ENCODE results near the gene LRRC57.
A peak's percentile ranks its signal among the peaks of the same experiment; 100 is the strongest.

LRRC57 gene

DNA sequence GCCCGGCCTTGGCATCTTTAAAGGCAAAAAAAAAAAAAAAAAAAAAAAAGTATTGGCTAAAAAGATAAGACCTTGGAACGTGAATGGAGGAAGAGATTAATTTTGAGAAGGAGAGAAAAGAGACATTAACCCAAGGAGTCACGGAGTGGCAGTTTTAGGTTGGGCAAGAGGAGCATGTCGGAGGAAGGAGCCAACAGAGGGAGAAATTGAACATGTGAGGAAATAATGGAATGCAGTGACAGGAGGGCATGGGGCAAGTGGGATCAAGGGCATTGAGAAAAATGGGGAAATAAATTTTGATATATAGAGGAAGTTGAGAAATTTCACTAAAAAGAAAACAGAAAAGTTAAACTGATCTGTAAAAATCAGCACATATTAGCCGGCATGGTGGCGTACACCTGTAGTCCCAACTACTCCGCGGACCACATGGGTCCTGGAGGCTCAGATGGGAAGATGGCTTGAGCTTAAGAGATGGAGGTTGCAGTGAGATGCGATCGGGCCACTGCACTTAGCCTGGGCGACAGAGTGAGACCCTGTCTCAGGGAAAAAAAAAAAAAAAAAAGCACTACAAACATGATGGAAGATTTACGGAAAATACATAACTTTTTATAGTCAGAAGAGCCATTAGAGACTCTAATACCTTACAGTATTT is 1.3 kb upstream of the LRRC57 start:
- DNase-seq, result no peak

DNA sequence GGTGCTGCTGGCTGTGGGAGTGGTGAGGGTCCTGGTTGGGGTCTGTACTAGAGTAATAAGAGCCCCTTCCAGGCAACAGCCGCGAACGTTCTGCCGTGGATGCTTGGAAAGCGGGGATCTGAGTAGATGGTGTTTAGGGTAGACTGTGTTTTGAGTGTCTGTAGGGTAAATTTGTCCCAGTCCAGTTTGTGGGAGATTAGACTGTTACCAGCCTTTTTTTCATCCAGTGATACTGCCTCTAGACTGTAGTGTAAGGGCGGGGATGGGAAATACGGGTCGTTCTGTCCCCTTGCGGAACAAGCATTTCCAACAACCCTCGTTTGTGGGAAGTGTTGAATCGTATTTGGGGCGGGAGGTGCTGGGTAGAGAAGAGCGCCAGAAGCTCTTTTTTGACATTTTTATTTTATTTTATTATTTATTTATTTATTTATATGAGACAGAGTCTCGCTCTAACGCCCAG is 469 bp upstream of the LRRC57 start:
- no peak for DNase-seq

DNA sequence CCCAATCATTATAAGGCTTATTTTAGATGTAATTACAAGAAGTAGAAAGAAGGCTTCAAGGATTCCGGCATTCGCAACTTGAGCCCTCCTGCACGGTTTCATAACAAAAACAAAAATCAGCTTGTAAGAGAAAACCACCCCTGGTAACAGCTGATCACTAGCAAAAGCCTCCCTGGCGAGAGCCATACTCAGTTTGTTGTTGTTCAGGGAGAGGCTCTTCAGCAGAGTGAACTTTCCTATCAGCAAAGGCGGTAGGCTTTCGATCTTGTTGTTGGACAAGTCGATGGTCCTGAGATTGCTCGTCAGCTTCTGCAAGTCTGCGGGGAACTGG is 710 bp downstream of the LRRC57 start:
- no peak for DNase-seq

DNA sequence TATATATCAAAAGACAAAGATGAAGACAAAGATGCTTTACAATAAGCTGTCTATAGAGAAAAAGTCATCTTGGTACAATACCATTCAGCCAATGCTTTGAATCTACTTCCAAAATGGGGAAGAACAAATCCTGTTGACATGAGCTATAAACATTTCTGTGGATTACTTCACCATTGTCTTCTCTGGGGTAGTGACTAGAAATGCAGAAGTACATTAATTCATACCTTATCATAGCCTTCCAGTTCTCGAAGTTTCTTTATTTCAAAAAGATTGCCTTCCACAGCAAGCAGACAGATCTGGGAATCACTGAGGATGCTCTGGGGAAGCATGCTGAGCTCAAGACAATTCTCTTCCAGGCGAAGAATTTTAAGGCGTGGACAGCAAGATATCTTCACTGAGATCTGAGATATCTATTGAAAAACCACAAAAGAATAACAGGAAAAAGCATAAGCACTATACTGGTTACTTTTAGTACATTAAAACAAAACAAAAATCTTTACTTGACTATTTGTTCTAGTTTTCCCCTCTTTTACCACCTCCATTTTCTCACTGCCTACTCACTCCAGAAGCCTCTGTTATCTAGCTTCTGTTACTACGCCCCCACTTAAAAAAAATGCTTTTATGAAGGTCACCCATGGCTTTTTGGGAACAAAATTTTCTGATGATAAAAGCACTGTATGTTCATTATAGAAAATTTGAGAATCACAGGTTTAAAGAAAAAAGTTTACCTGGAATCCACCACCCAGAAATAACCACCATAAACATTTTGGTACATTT is 3.6 kb downstream of the LRRC57 start:
- no peak for DNase-seq

GRCh38 chr15:42533246-42533645 is 15.3 kb downstream of the LRRC57 start:
- no peak for DNase-seq

DNA sequence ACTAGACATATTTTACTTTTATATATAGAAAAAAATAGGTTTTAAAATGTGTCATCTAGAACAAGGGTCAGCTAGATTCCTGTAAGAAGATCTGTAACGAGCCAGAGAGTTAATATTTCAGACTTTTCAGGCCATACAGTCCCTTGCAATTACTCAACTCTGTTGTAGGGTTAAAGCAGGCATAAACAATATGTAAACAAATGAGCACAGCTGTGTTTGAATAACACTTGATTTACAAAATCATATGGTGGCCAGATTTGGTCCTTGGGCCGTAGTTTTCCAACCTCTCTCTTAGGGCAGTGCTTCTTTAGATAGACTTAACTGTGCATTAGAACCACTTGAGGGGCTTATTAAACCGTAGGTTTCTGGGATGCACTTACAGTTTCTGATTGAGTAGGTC is 19.6 kb downstream of the LRRC57 start:
- no peak for DNase-seq

- no peak for DNase-seq
These were observed 25.3 kb downstream of the LRRC57 start for GRCh38 chr15:42523331-42523730.

- DNase-seq, result no peak
These were observed 37.6 kb downstream of the LRRC57 start for GRCh38 chr15:42511007-42511391.

DNA sequence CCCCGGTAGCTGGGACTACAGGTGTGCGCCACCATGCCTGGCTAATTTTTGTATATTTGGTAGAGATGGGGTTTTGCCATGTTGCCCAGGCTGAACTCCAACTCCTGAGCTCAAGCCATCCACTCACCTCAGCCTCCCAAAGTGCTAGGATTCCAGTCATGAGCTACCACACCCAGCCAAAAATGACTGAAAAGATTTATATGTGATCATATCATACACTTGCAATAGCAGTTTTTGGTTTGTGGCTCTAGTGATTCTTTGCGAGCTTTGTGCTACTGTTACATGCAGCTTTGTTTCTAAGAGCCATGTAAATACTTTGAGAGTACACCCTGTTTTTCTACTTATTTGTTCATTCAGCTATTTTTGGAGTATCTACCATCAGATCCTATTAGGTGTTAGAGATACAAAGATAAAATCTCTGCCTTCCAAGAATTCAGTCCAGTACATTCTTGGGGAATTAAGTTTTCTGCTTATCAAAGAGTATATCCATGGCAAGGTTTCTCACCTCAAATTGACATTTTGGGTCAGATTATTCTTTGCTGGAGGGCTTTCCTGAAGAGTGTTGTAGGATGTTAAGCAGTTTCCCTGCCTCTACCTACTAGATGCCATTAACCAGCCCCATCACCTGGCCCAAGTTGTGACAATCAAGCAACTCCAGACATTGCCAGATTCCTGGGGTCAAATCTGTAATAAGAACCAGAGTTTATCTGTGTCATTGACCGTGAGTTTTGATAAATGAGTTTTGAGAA is 38.2 kb downstream of the LRRC57 start:
- no peak for DNase-seq

GRCh38 chr15:42508263-42508690 is 40.3 kb downstream of the LRRC57 start:
- no peak for DNase-seq

DNA sequence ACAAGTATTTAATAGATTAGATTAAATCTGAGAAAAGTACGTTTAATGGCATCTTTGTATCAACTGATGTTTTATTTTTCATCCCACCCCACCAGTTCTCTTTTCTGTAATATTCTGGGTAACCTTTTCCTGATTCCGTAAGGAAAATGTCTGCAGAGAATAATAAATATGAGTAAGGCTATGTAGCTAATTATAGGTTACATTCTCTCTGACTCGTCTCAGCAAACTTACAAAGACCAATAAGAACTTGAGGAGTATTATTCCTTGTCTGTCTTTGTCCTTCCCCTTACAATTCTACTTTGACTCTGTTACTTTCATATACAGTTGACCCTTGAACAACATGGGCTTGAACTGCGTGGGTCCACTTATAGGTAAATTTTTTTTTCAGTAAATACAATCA is 41.1 kb downstream of the LRRC57 start:
- DNase-seq, result no peak

DNA sequence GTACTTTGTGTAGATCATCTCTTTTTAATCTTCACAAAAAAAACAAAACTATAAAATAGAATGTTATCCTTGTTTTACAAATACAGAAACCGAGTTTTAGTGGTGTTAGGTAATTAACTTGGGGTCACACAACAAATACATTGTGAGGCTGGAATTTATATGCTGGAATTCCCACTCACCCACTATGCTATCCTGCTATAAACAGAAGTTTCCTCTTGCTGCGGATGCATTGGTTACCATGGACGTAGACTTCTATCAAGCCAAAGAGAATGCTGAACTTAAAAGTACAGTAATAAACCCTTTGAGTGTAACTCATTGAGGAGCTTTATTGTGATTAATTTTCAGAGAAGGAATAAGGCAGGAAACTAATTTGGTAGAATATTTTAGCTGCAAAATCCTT is 44.0 kb downstream of the LRRC57 start:
- no peak for DNase-seq

- no peak for DNase-seq
These were observed 44.8 kb downstream of the LRRC57 start for GRCh38 chr15:42503825-42504224.

- DNase-seq, result no peak
These were observed 46.1 kb downstream of the LRRC57 start for GRCh38 chr15:42502477-42502876.

DNA sequence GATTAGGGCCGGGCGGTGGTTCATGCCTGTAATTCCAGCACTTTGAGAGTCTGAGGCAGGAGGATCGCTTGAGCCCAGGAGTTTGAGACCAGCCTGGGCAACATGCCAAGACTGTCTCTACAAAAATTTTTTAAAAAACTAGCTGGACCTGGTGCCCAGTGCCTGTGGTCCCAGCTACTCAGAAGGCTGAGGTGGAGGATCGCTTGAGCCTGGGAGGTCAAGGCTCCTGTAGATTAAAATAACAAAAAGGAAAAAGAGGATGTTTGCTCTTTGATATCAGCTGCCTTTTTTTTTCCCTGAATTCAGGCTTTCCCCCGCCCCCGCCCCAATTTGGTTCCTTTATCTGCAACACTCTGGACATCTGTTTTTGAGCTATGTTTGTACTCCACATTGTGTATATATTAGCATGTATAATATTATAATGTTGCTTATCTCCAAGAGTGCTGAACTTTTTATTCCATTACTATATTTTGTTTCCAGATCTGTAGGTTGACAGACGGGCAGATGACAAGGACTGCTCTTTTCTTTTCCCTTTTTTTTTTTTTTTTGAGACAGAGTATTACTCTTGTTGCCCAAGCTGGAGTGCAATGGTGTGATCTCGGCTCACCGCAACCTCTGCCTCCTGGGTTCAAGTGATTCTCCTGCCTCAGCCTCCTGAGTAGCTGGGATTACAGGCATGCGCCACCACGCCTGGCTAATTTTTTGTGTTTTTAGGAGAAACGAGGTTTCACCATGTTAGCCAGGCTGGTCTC is 48.6 kb downstream of the LRRC57 start:
- DNase-seq, result no peak

GRCh38 chr15:42498212-42499068 is 50.2 kb downstream of the LRRC57 start:
- no peak for DNase-seq

DNA sequence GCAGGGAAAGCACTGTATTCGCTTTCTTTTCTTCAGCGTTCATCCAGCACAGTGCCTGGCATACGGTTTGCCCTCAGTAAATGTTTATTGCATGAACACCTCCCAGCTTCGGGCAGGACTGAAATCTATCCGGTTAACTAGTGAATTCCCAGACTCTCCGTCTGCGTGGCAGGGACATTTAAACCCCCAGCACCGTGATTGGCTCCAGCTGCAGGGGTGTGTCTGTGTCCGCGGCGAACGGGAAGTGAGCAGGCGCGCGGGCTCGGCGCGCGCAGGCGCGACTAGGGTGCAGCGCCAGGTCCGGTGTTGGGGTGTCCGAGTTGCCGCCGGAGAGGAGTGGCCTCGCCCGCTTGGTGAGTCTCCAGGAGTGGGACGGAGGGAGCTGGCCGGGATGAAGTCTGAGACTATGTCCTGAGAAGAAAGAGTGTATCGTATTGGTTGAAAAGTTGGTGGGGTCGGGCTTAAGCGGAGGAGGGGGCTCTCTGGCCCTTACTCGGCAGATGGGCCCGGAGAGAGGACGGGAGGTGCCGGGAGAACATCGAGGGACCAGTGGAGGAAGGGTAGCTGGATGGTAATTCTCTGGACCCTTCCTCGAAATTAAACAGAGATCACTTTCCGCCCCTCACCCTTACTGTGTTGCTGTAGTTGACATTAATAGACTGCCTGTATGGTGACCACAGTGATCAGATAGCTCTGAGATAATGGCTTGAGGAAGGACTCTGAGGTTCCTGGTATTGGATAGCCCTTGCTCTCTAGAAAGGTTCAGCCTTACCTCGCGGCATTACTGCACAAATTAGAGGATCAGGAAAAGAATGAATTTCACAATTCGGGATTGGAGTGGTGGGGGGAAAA is 53.0 kb downstream of the LRRC57 start, which contains the start of gene SNAP23:
Gene SNAP23, plus strand, starts transcription at position 274 of the 852 bp plus-strand sequence. CDS start 16,213 bp downstream, outside the sequence.
- DNase-seq, result peak; percentile 85 to 87

- no peak for DNase-seq
These were observed 53.6 kb downstream of the LRRC57 start for GRCh38 chr15:42494998-42495360.

- DNase-seq, result no peak
These were observed 54.9 kb downstream of the LRRC57 start for GRCh38 chr15:42493679-42494078.

DNA sequence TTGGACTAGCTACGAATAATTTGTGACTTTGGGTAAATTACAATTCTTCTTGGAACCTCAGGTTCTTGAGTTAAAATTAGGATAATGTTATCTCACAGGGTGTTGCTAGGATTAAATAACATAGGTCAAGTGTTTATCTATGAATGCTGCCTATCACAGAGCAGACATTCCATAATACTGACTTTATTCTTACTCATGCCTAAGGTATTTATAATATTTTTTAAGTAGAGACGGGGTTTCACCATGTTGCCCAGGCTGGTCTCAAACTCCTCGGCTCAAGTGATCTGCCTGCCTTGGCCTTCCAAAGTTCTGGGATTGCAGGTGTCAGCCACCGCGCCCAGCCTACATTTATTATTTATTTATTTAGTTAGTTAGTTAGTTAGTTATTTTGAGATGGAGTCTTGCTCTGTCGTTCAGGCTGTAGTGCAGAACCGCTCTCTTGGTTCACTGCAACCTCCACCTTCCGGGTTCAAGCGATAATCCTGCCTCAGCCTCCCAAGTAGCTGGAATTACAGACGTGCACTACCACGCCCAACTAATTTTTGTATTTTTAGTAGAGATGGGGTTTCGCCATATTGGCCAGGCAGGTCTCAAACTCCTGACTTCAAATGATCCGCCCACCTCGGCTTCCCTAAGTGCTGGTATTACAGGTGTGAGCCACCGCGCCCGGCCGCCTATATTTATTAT is 56.9 kb downstream of the LRRC57 start:
- no peak for DNase-seq

All from activated T-cell treated with anti-CD3 and anti-CD28 coated beads, Interleukin-2, amount 50 U/mL, for 48 hours (primary cell).